ENCODE results near the gene ELOVL3.

- TF ChIP-seq, protein P1, sequence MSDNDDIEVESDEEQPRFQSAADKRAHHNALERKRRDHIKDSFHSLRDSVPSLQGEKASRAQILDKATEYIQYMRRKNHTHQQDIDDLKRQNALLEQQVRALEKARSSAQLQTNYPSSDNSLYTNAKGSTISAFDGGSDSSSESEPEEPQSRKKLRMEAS (IDR thresholded peaks at IDR 0.05; ENCODE audit: insufficient read depth, insufficient read length): no peak
- TF ChIP-seq, protein P2, sequence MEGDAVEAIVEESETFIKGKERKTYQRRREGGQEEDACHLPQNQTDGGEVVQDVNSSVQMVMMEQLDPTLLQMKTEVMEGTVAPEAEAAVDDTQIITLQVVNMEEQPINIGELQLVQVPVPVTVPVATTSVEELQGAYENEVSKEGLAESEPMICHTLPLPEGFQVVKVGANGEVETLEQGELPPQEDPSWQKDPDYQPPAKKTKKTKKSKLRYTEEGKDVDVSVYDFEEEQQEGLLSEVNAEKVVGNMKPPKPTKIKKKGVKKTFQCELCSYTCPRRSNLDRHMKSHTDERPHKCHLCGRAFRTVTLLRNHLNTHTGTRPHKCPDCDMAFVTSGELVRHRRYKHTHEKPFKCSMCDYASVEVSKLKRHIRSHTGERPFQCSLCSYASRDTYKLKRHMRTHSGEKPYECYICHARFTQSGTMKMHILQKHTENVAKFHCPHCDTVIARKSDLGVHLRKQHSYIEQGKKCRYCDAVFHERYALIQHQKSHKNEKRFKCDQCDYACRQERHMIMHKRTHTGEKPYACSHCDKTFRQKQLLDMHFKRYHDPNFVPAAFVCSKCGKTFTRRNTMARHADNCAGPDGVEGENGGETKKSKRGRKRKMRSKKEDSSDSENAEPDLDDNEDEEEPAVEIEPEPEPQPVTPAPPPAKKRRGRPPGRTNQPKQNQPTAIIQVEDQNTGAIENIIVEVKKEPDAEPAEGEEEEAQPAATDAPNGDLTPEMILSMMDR (IDR thresholded peaks at IDR 0.05; ENCODE audit: extremely low read depth in 1 of 2, insufficient read depth in 1 of 2, low read depth in 1 of 2, low read length in 2 of 2): peak; percentile 92 to 95
These were observed 3.7 kb downstream of the ELOVL3 start for GRCh38 chr10:102229810-102230263.
